GM12892 (cell line): Measurements from ENCODE around the gene TEX51.

Source experiments
- POLR2A ChIP-seq: IDR thresholded peaks from 2 replicates; pipeline ENCODE4 v1.6.1; 2011; ENCODE audit warnings: low read depth, low read length, control low read depth
- POLR2AphosphoS5 ChIP-seq: IDR thresholded peaks from 2 replicates; pipeline ENCODE4 v1.6.1; 2011; ENCODE audit warnings: low read depth, low read length, control low read depth
- TAF1 ChIP-seq: IDR thresholded peaks from 2 replicates; pipeline ENCODE4 v1.6.1; 2011; ENCODE audit warnings: low read depth, mild to moderate bottlenecking, control low read depth, low read length, borderline replicate concordance

- TF ChIP-seq POLR2AphosphoS5 = no peak
- no peak for TF ChIP-seq POLR2A
- no peak for TF ChIP-seq TAF1
Observed at GRCh38 chr2:126901459-126901858, 2.8 kb downstream of the TEX51 start.
